Measurements from ENCODE around the gene FCGR1A.
"Not testable (repeated sequence)": the region's sequence is repeated elsewhere in the genome, so short reads cannot be mapped to it uniquely, and the experiment has no call there.

The FCGR1A gene

DNA sequence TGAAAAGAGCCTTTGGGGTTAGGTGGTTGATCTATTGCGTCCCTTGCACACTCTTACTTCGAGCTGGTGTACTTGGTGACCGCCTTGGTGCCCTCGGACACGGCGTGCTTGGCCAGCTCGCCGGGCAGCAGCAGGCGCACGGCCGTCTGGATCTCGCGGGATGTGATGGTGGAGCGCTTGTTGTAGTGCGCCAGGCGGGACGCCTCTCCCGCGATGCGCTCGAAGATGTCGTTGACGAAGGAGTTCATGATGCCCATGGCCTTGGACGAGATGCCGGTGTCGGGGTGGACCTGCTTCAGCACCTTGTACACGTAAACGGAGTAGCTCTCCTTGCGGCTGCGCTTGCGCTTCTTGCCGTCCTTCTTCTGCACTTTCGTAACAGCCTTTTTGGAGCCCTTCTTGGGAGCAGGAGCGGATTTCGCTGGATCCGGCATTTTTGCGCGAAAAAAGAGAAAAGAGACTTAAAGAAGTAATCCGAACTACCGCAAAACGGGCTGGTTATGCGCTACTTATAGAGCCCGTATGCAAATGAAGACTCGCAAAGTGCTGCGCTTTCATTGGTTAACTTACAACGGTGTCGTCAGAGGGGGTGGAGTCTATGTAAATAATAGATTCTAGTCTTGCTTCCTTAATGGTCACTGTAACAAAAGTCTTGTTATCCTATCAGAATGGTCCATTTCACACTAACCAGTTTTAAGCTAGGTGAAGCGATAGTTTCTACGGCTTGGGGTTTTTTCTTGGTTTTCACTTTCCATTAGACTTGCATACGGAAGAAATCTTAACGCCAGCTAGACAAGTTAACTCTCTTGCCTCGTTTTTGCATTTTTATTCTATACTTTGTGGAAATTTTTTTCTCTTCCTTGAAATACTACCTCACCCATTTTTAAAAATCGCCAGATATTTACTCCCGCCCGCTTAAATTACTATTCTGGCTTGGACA is 29.7 kb downstream of the FCGR1A start:
- Histone ChIP-seq H3K4me3 (ENCODE audit: low read length, poor library complexity, severe bottlenecking) (peak overlapping the region; percentile 72), H3K9ac (ENCODE audit: low read depth, low read length, poor library complexity, severe bottlenecking) (peak overlapping the region; percentile 86), H3K4me2 (ENCODE audit: low read depth, low read length, poor library complexity, severe bottlenecking) (peak overlapping the region; percentile 76)
- H3F3A ChIP-seq (ENCODE audit: low read depth); H2AFZ ChIP-seq (ENCODE audit: low read length); H3K79me2 ChIP-seq (ENCODE audit: insufficient read depth, low read length); H3K9me3 ChIP-seq (ENCODE audit: insufficient read depth, low read depth, low read length); H3K36me3 ChIP-seq (ENCODE audit: insufficient read depth, low read length); H3K4me1 ChIP-seq (ENCODE audit: insufficient read depth, low read length, poor library complexity, severe bottlenecking); H3K27me3 ChIP-seq (ENCODE audit: insufficient read depth, low read length, poor library complexity, severe bottlenecking); H4K20me1 ChIP-seq (ENCODE audit: insufficient read depth, low read length, poor library complexity, severe bottlenecking); H3K9me2 ChIP-seq (replicated peaks; ENCODE audit: low read depth, low read length): not testable (repeated sequence)

DNA sequence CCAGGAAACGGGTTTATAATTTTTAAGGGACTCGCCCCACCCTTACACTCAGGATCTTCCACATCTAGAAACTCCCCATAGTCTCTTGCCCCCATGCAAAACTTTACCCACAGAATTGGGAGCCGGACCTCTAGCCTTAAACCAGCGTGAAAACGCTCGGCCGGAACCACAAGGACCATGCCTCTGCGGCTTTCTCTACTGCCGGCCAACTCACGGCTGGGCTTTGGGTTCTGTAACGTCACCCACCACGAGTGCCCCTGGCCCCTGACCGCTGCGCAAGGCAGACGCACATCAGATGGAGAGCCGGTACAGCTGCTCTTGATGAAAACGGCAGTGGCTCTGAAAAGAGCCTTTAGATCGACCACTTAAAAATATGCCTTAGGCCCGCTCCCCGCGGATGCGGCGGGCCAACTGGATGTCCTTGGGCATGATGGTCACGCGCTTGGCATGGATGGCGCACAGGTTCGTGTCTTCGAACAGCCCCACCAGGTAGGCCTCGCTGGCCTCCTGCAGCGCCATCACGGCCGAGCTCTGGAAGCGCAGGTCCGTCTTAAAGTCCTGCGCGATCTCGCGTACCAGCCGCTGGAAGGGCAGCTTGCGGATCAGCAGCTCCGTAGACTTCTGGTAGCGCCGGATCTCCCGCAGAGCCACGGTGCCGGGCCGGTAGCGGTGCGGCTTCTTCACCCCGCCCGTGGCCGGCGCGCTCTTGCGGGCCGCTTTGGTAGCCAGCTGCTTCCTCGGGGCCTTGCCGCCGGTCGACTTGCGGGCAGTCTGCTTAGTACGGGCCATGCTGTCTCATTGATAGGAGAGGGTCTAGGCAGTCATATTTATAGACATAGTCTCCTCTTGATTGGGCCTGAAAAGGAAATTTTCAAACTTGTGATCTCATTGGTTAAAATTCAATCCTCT is 30.7 kb downstream of the FCGR1A start:
- H3K36me3 ChIP-seq (ENCODE audit: insufficient read depth, low read length); H3K27me3 ChIP-seq (ENCODE audit: insufficient read depth, low read length, poor library complexity, severe bottlenecking); H3K79me2 ChIP-seq (ENCODE audit: insufficient read depth, low read length); H3K9me3 ChIP-seq (ENCODE audit: insufficient read depth, low read depth, low read length); H3K4me1 ChIP-seq (ENCODE audit: insufficient read depth, low read length, poor library complexity, severe bottlenecking); H3K9me2 ChIP-seq (replicated peaks; ENCODE audit: low read depth, low read length); H2AFZ ChIP-seq (ENCODE audit: low read length); H3F3A ChIP-seq (ENCODE audit: low read depth); H4K20me1 ChIP-seq (ENCODE audit: insufficient read depth, low read length, poor library complexity, severe bottlenecking): not testable (repeated sequence)
- H3K4me3 ChIP-seq (ENCODE audit: low read length, poor library complexity, severe bottlenecking), result peak overlapping the region; percentile 72
- peak overlapping the region; percentile 86 for H3K9ac ChIP-seq (ENCODE audit: low read depth, low read length, poor library complexity, severe bottlenecking)
- H3K4me2 ChIP-seq (ENCODE audit: low read depth, low read length, poor library complexity, severe bottlenecking), result peak overlapping the region; percentile 58

DNA sequence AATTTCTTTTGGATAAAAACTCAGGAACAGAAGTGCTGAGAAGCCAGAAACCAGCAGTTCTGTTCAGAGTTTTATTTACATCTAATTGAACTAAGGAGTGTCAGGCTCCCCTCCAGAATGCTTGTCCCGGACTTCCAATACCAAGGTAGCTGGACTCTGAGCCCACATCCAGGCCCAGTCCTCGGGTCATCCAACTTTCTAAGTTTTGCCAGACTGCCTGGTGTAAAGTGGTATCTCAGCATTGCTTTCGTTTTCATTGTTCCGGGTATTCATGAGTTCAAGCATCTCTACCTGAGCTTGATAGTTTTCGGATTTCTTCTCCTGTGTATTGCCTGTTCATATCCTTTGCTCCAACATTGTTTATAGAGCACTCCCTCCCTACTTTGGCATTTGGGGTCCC is 37.9 kb downstream of the FCGR1A start:
- not testable (repeated sequence) for H3F3A ChIP-seq (ENCODE audit: low read depth); H3K4me2 ChIP-seq (ENCODE audit: low read depth, low read length, poor library complexity, severe bottlenecking); H3K9ac ChIP-seq (ENCODE audit: low read depth, low read length, poor library complexity, severe bottlenecking); H3K27me3 ChIP-seq (ENCODE audit: insufficient read depth, low read length, poor library complexity, severe bottlenecking); H3K4me3 ChIP-seq (ENCODE audit: low read length, poor library complexity, severe bottlenecking); H3K36me3 ChIP-seq (ENCODE audit: insufficient read depth, low read length); H3K9me3 ChIP-seq (ENCODE audit: insufficient read depth, low read depth, low read length); H3K4me1 ChIP-seq (ENCODE audit: insufficient read depth, low read length, poor library complexity, severe bottlenecking); H4K20me1 ChIP-seq (ENCODE audit: insufficient read depth, low read length, poor library complexity, severe bottlenecking); H3K9me2 ChIP-seq (replicated peaks; ENCODE audit: low read depth, low read length); H3K79me2 ChIP-seq (ENCODE audit: insufficient read depth, low read length); H2AFZ ChIP-seq (ENCODE audit: low read length)

DNA sequence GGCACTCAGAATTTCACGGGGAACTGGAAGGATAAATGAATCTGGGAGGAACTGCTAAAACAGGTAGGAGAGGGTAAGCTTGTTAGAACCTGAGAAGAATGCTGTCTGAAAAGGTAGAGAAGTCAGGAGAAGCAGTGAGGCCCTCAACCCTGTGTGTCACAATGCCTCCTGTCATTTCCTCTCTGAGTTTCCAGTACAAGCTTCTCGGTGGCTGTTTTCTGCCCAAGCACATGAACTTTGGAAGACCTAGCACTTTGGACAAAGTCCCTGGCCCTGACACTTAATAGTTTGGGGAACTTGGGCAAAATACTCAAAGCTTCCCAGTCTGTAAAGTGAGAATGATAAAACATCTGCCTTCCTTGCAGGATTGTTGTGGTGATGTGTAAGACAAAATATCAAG is 44.1 kb downstream of the FCGR1A start:
- not testable (repeated sequence) for H3K4me3 ChIP-seq (ENCODE audit: low read length, poor library complexity, severe bottlenecking); H3K79me2 ChIP-seq (ENCODE audit: insufficient read depth, low read length); H3K9me3 ChIP-seq (ENCODE audit: insufficient read depth, low read depth, low read length); H3K9ac ChIP-seq (ENCODE audit: low read depth, low read length, poor library complexity, severe bottlenecking); H3K27me3 ChIP-seq (ENCODE audit: insufficient read depth, low read length, poor library complexity, severe bottlenecking); H3K4me2 ChIP-seq (ENCODE audit: low read depth, low read length, poor library complexity, severe bottlenecking); H3K36me3 ChIP-seq (ENCODE audit: insufficient read depth, low read length); H3K4me1 ChIP-seq (ENCODE audit: insufficient read depth, low read length, poor library complexity, severe bottlenecking); H4K20me1 ChIP-seq (ENCODE audit: insufficient read depth, low read length, poor library complexity, severe bottlenecking); H2AFZ ChIP-seq (ENCODE audit: low read length); H3F3A ChIP-seq (ENCODE audit: low read depth); H3K9me2 ChIP-seq (replicated peaks; ENCODE audit: low read depth, low read length)

DNA sequence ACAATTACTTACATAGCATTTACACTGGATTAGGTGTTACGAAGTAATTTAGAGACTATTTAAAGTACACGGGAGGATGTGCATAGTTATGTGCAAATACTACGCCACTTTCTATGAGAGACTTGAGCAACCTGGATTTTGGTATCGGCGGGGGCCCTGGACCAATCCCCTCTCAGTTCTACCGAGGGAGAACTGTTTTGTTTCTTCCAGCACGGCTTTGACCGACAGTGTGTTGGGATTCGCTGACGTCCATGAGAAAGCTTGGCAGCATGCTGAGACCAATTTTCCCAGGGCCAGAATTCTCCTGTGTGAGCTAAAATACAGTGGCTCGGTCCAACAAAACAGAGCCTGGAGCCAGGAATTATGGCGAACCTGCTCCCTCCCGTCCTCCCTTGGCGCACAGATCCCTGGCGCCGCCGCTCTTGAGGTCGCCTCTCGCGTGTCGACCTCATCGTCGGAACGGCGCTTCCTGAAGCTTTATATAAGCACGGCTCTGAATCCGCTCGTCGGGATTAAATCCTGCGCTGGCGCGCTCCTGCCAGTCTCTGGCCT is 49.3 kb downstream of the FCGR1A start:
- H3K9me2 ChIP-seq (replicated peaks; ENCODE audit: low read depth, low read length); H4K20me1 ChIP-seq (ENCODE audit: insufficient read depth, low read length, poor library complexity, severe bottlenecking); H3K79me2 ChIP-seq (ENCODE audit: insufficient read depth, low read length); H2AFZ ChIP-seq (ENCODE audit: low read length); H3F3A ChIP-seq (ENCODE audit: low read depth); H3K4me1 ChIP-seq (ENCODE audit: insufficient read depth, low read length, poor library complexity, severe bottlenecking); H3K36me3 ChIP-seq (ENCODE audit: insufficient read depth, low read length); H3K9ac ChIP-seq (ENCODE audit: low read depth, low read length, poor library complexity, severe bottlenecking); H3K27me3 ChIP-seq (ENCODE audit: insufficient read depth, low read length, poor library complexity, severe bottlenecking); H3K4me2 ChIP-seq (ENCODE audit: low read depth, low read length, poor library complexity, severe bottlenecking); H3K4me3 ChIP-seq (ENCODE audit: low read length, poor library complexity, severe bottlenecking); H3K9me3 ChIP-seq (ENCODE audit: insufficient read depth, low read depth, low read length): not testable (repeated sequence)

GRCh38 chr1:149832316-149833126 is 50.0 kb downstream of the FCGR1A start:
- not testable (repeated sequence) for H3K9me3 ChIP-seq (ENCODE audit: insufficient read depth, low read depth, low read length); H3K36me3 ChIP-seq (ENCODE audit: insufficient read depth, low read length); H3K4me2 ChIP-seq (ENCODE audit: low read depth, low read length, poor library complexity, severe bottlenecking); H3K4me3 ChIP-seq (ENCODE audit: low read length, poor library complexity, severe bottlenecking); H3K9ac ChIP-seq (ENCODE audit: low read depth, low read length, poor library complexity, severe bottlenecking); H3K9me2 ChIP-seq (replicated peaks; ENCODE audit: low read depth, low read length); H3K4me1 ChIP-seq (ENCODE audit: insufficient read depth, low read length, poor library complexity, severe bottlenecking); H4K20me1 ChIP-seq (ENCODE audit: insufficient read depth, low read length, poor library complexity, severe bottlenecking); H3K27me3 ChIP-seq (ENCODE audit: insufficient read depth, low read length, poor library complexity, severe bottlenecking); H3K79me2 ChIP-seq (ENCODE audit: insufficient read depth, low read length); H3F3A ChIP-seq (ENCODE audit: low read depth); H2AFZ ChIP-seq (ENCODE audit: low read length)
